Measurements from ENCODE around the gene SMAGP. TPM values are rescaled to one million over a fixed set of nuclear protein-coding genes. Genes with fewer than 3 reads are reported as not detected.

Gene SMAGP
- total and polyA plus RNA-seq, 2 experiments from 2014 or later, result 18.8 to 35.0 TPM

DNA sequence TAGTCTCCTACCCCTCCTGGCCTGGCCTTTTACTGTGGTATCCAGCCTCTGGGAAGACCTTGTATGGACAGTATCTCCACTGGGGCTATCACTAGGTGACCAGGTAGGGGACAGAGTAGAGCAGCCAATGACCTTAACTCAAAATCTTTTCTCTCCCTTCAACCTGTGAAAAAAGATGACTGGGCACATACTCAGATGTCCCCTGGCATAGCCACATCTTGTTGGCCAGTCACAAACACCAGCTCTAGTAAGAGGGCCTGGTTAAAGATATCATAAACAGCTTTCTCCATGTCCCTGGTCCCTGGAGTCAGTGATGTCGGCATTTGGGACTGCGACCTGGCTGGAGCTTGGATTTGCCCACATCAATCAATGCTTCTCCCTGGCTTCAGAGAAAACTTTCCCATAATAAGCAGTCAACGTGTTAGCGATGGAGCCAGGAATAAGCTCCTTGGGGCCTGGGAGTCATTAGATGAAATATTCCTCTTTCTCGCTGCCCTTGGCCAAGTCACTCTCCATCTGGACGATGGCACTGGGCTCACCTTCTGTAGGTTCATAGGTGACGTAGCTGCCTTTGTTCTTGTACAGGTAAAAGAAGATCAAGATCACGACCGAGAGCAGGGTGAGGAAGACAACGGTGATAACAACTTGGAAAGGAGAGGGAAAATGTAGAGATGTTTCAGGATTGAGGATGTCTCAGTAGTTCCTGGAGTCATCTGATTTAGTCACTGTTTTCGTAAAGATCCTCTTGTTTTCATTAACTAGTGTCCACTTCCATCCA is 24.6 kb downstream of the SMAGP start:
- H3K9me3 ChIP-seq (ENCODE audit: low read depth), result no peaks in the 10 kb centered on the region
- H2AFZ ChIP-seq, result 0 out of 2 replicates have a peak overlapping the region, but pooled peaks have one; percentile 31
- peaks cover 51% of the 10 kb centered on the region for H3K36me3 ChIP-seq (ENCODE audit: low read depth)
- DNase-seq, result no peak
- peaks cover 22% of the 10 kb centered on the region for H3K4me1 ChIP-seq (ENCODE audit: insufficient read depth)
- H3K4me3 ChIP-seq, result no peak overlapping the region
- H3F3A ChIP-seq (ENCODE audit: insufficient read depth), result peaks cover 27% of the 10 kb centered on the region; the same call in 1 of the 2 replicates
- no peak overlapping the region for H3K4me2 ChIP-seq (ENCODE audit: unreplicated experiment)
- no peaks in the 10 kb centered on the region for H3K27me3 ChIP-seq (replicated peaks; ENCODE audit: insufficient read depth)
- in situ Hi-C loops (cut with MboI), result no loop called here
- no peaks in the 10 kb centered on the region for H4K20me1 ChIP-seq (ENCODE audit: insufficient read depth)
- H3K27ac ChIP-seq, result peak overlapping the region; percentile 10; the same call in 1 of the 2 replicates
- no peaks in the 10 kb centered on the region for H3K9me2 ChIP-seq (ENCODE audit: insufficient read depth)
- peaks cover 77% of the 10 kb centered on the region for H3K79me2 ChIP-seq (ENCODE audit: insufficient read depth)
- no peak overlapping the region for H3K9ac ChIP-seq
- 87 to 88% methylated on average over 11 of the region's 11 CpGs for WGBS, 2 experiments (ENCODE audit: low coverage in 1 of 2, low lambda C conversion rate in 2 of 2, missing lambda C conversion rate in 2 of 2)
- no peak for TF ChIP-seq EZH2 (IDR thresholded peaks at IDR 0.05; ENCODE audit: insufficient read depth, poor library complexity, severe bottlenecking)
- no peak for TF ChIP-seq EZH2phosphoT487 (IDR thresholded peaks at IDR 0.05; ENCODE audit: insufficient read depth, low read depth)

DNA sequence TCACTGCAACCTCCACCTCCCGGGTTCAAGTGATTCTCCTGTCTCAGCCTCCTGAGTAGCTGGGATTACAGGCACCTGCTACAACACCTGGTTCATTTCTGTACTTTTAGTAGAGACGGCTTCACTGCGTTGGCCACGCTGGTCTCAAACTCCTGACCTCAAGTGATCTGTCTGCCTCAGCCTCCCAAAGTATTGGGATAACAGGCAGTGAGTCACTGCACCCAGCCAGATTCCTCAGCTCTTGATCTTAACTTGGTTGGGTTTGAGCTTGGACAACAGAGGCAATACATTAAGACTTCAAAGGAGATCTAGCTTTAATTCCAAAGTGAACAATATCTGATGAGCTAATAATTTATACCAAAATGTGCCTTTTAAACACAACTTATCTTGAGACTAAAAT is 25.9 kb downstream of the SMAGP start:
- in situ Hi-C loops (cut with MboI), result no loop called here
- Histone ChIP-seq H3K36me3 (ENCODE audit: low read depth) (peaks cover 53% of the 10 kb centered on the region), H2AFZ (no peak overlapping the region), H3K9me2 (ENCODE audit: insufficient read depth) (no peaks in the 10 kb centered on the region), H3K9ac (no peak overlapping the region), H3K4me2 (ENCODE audit: unreplicated experiment) (no peak overlapping the region), H3K9me3 (ENCODE audit: low read depth) (no peaks in the 10 kb centered on the region), H3K79me2 (ENCODE audit: insufficient read depth) (peaks cover 80% of the 10 kb centered on the region), H4K20me1 (ENCODE audit: insufficient read depth) (no peaks in the 10 kb centered on the region), H3F3A (ENCODE audit: insufficient read depth) (peaks cover 33% of the 10 kb centered on the region; the same call in 1 of the 2 replicates), H3K4me3 (no peak overlapping the region), H3K4me1 (ENCODE audit: insufficient read depth) (peaks cover 27% of the 10 kb centered on the region), H3K27me3 (replicated peaks; ENCODE audit: insufficient read depth) (no peaks in the 10 kb centered on the region), H3K27ac (no peak overlapping the region)
- 91 to 97% methylated on average over 4 of the region's 4 CpGs for WGBS, 2 experiments (ENCODE audit: low coverage in 1 of 2, low lambda C conversion rate in 2 of 2, missing lambda C conversion rate in 2 of 2)
- TF ChIP-seq EZH2 (IDR thresholded peaks at IDR 0.05; ENCODE audit: insufficient read depth, poor library complexity, severe bottlenecking) (no peak), EZH2phosphoT487 (IDR thresholded peaks at IDR 0.05; ENCODE audit: insufficient read depth, low read depth) (no peak)
- peak; percentile 33 for DNase-seq

DNA sequence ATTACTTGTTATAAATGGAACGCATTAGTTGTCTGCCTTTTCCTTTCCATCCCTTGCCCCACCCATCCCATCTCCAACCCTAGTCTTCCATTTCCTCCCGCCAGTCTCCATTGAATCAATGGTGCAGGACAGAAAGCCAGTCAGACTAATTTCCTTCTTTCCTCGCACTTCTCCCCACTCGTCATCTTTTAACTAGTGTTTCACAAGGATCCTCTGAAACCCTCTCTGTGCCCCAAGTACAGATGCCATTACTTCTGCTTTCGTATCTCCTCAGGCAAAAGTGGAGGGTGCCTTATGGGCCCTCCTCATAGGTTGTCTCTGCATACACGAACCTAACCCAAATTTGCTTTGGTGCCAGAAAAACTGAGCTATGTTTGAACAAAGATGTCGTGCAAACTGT is 27.3 kb downstream of the SMAGP start:
- DNase-seq, result no peak

DNA sequence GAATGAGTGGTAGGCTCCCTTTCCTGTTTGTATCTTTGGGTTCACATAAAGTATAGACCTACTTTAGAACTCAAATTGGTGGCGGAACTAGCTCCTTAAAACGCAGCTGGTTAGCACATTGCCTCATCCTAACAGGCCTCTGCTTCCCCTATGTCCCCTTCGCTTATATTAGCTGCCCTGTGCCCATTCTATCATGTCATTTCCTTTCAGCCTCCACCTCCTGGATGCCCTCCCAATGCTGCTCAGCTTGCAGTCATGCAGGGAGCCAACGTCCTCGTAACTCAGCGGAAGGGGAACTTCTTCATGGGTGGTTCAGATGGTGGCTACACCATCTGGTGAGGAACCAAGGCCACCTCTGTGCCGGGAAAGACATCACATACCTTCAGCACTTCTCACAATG is 28.1 kb downstream of the SMAGP start:
- peaks cover 69% of the 10 kb centered on the region for H3K79me2 ChIP-seq (ENCODE audit: insufficient read depth)
- in situ Hi-C loops (cut with MboI), result no loop called here
- H3K36me3 ChIP-seq (ENCODE audit: low read depth), result peaks cover 53% of the 10 kb centered on the region
- H3K4me2 ChIP-seq (ENCODE audit: unreplicated experiment), result no peak overlapping the region
- no peak overlapping the region for H3K27ac ChIP-seq
- DNase-seq, result no peak
- H2AFZ ChIP-seq, result no peak overlapping the region
- H3K9me3 ChIP-seq (ENCODE audit: low read depth), result no peaks in the 10 kb centered on the region
- H3K4me3 ChIP-seq, result no peak overlapping the region
- peaks cover 33% of the 10 kb centered on the region; the same call in 1 of the 2 replicates for H3F3A ChIP-seq (ENCODE audit: insufficient read depth)
- H4K20me1 ChIP-seq (ENCODE audit: insufficient read depth), result no peaks in the 10 kb centered on the region
- H3K9me2 ChIP-seq (ENCODE audit: insufficient read depth), result no peaks in the 10 kb centered on the region
- no peaks in the 10 kb centered on the region for H3K27me3 ChIP-seq (replicated peaks; ENCODE audit: insufficient read depth)
- H3K9ac ChIP-seq, result no peak overlapping the region
- peaks cover 31% of the 10 kb centered on the region for H3K4me1 ChIP-seq (ENCODE audit: insufficient read depth)
- TF ChIP-seq EZH2 (IDR thresholded peaks at IDR 0.05; ENCODE audit: insufficient read depth, poor library complexity, severe bottlenecking), result no peak
- no peak for TF ChIP-seq EZH2phosphoT487 (IDR thresholded peaks at IDR 0.05; ENCODE audit: insufficient read depth, low read depth)
- 84 to 85% methylated on average over 7 of the region's 7 CpGs for WGBS, 2 experiments (ENCODE audit: low coverage in 1 of 2, low lambda C conversion rate in 2 of 2, missing lambda C conversion rate in 2 of 2)

More for the DNA sequence above, 27.3 kb downstream of the SMAGP start:
- H3F3A ChIP-seq (ENCODE audit: insufficient read depth), result peaks cover 33% of the 10 kb centered on the region; the same call in 1 of the 2 replicates
- no peak overlapping the region for H2AFZ ChIP-seq
- TF ChIP-seq EZH2 (IDR thresholded peaks at IDR 0.05; ENCODE audit: insufficient read depth, poor library complexity, severe bottlenecking) (no peak), EZH2phosphoT487 (IDR thresholded peaks at IDR 0.05; ENCODE audit: insufficient read depth, low read depth) (no peak)
- peaks cover 76% of the 10 kb centered on the region for H3K79me2 ChIP-seq (ENCODE audit: insufficient read depth)
- no peaks in the 10 kb centered on the region for H4K20me1 ChIP-seq (ENCODE audit: insufficient read depth)
- no peaks in the 10 kb centered on the region for H3K27me3 ChIP-seq (replicated peaks; ENCODE audit: insufficient read depth)
- WGBS, 2 experiments (ENCODE audit: low coverage in 1 of 2, low lambda C conversion rate in 2 of 2, missing lambda C conversion rate in 2 of 2), result 83% methylated on average over 7 of the region's 7 CpGs
- H3K4me2 ChIP-seq (ENCODE audit: unreplicated experiment), result no peak overlapping the region
- no peak overlapping the region for H3K4me3 ChIP-seq
- H3K27ac ChIP-seq, result no peak overlapping the region
- H3K9ac ChIP-seq, result no peak overlapping the region
- in situ Hi-C loops (cut with MboI), result no loop called here
- no peaks in the 10 kb centered on the region for H3K9me3 ChIP-seq (ENCODE audit: low read depth)
- H3K36me3 ChIP-seq (ENCODE audit: low read depth), result peaks cover 53% of the 10 kb centered on the region
- H3K4me1 ChIP-seq (ENCODE audit: insufficient read depth), result peaks cover 31% of the 10 kb centered on the region
- no peaks in the 10 kb centered on the region for H3K9me2 ChIP-seq (ENCODE audit: insufficient read depth)
